ENCODE measurements around the gene NACC1. TPM values are rescaled to one million over a fixed set of nuclear protein-coding genes. Genes with fewer than 3 reads are reported as not detected.

Gene NACC1
- total and polyA plus RNA-seq, 4 donors, result 0.86 to 24.7 (median 17.7) TPM

GRCh38 chr19:13122980-13123957 lies 5.2 kb downstream of the NACC1 start:
- WGBS, result 96% methylated on average over 20 of the region's 20 CpGs
- no peak for TF ChIP-seq MAX (IDR thresholded peaks at IDR 0.05)
- no peak for DNase-seq (ENCODE audit: low spot score)

GRCh38 chr19:13127051-13127450 lies 9.0 kb downstream of the NACC1 start:
- Histone ChIP-seq H3K27ac (ENCODE audit: low read depth in 1 of 2, low read length in 2 of 2) (no peak overlapping the region), H3K36me3 (ENCODE audit: control insufficient read depth in 4 of 4, insufficient read depth in 3 of 4, low read depth in 1 of 4, low read length in 3 of 4) (peaks cover 0 to 6% (median 0%) of the 10 kb centered on the region in 4 donors), H3K4me1 (ENCODE audit: control insufficient read depth in 4 of 4, insufficient read depth in 4 of 4, low read length in 3 of 4) (peaks cover 5 to 16% (median 11%) of the 10 kb centered on the region in 4 donors), H3K27me3 (ENCODE audit: control insufficient read depth in 4 of 4, insufficient read depth in 4 of 4, low read length in 3 of 4) (no peaks in the 10 kb centered on the region), H3K9ac (ENCODE audit: low read depth in 1 of 2, low read length in 2 of 2) (no peak overlapping the region), H3K9me3 (ENCODE audit: control insufficient read depth in 4 of 4, low read length in 3 of 4) (no peaks in the 10 kb centered on the region), H3K4me3 (ENCODE audit: low read depth in 1 of 3, low read length in 3 of 3) (no peak overlapping the region)
- TF ChIP-seq YY1 (IDR thresholded peaks at IDR 0.05) (no peak), FOXA2 (IDR thresholded peaks at IDR 0.05) (no peak), MAX (IDR thresholded peaks at IDR 0.05) (no peak)
- WGBS, result 93% methylated on average over 9 of the region's 9 CpGs
- no peak for DNase-seq (ENCODE audit: low spot score)

More at GRCh38 chr19:13122980-13123957, 5.2 kb downstream of the NACC1 start:
- no peak overlapping the region for H3K27ac ChIP-seq (ENCODE audit: low read depth in 1 of 2, low read length in 2 of 2)
- H3K36me3 ChIP-seq (ENCODE audit: control insufficient read depth in 4 of 4, insufficient read depth in 3 of 4, low read depth in 1 of 4, low read length in 3 of 4), result peaks cover 0 to 8% (median 0%) of the 10 kb centered on the region in 4 donors
- no peaks in the 10 kb centered on the region for H3K27me3 ChIP-seq (ENCODE audit: control insufficient read depth in 4 of 4, insufficient read depth in 4 of 4, low read length in 3 of 4)
- H3K9ac ChIP-seq (ENCODE audit: low read depth in 1 of 2, low read length in 2 of 2), result no peak overlapping the region
- no peak overlapping the region for H3K4me3 ChIP-seq (ENCODE audit: low read depth in 1 of 3, low read length in 3 of 3)
- peaks cover 9 to 22% (median 15%) of the 10 kb centered on the region in 4 donors for H3K4me1 ChIP-seq (ENCODE audit: control insufficient read depth in 4 of 4, insufficient read depth in 4 of 4, low read length in 3 of 4)
- no peaks in the 10 kb centered on the region for H3K9me3 ChIP-seq (ENCODE audit: control insufficient read depth in 4 of 4, low read length in 3 of 4)

GRCh38 chr19:13127811-13128575 lies 9.9 kb downstream of the NACC1 start:
- peak overlapping the region in 1 of 2 donors; percentile 52 for H3K27ac ChIP-seq (ENCODE audit: low read depth in 1 of 2, low read length in 2 of 2)

GRCh38 chr19:13128583-13128982 lies 10.5 kb downstream of the NACC1 start:
- H3K27ac ChIP-seq (ENCODE audit: low read depth in 1 of 2, low read length in 2 of 2), result peak overlapping the region; percentile 6 to 52
- WGBS, result 33% methylated on average over 1 of the region's 1 CpG
- H3K27me3 ChIP-seq (ENCODE audit: control insufficient read depth in 4 of 4, insufficient read depth in 4 of 4, low read length in 3 of 4), result no peaks in the 10 kb centered on the region
- H3K36me3 ChIP-seq (ENCODE audit: control insufficient read depth in 4 of 4, insufficient read depth in 3 of 4, low read depth in 1 of 4, low read length in 3 of 4), result peaks cover 0 to 6% (median 0%) of the 10 kb centered on the region in 4 donors
- no peak for DNase-seq (ENCODE audit: low spot score)
- H3K9me3 ChIP-seq (ENCODE audit: control insufficient read depth in 4 of 4, low read length in 3 of 4), result no peaks in the 10 kb centered on the region
- H3K4me1 ChIP-seq (ENCODE audit: control insufficient read depth in 4 of 4, insufficient read depth in 4 of 4, low read length in 3 of 4), result peaks cover 5 to 16% (median 11%) of the 10 kb centered on the region in 4 donors
- no peak overlapping the region for H3K4me3 ChIP-seq (ENCODE audit: low read depth in 1 of 3, low read length in 3 of 3)
- H3K9ac ChIP-seq (ENCODE audit: low read depth in 1 of 2, low read length in 2 of 2), result no peak overlapping the region
- TF ChIP-seq CTCF (IDR thresholded peaks at IDR 0.05; ENCODE audit: low read depth, low read length, missing input control) (no peak), SP1 (IDR thresholded peaks at IDR 0.05) (peak; percentile 83), RXRA (IDR thresholded peaks at IDR 0.05) (peak; percentile 88 to 89), TAF1 (conservative IDR thresholded peaks at IDR 0.05) (no peak), FOXA1 (IDR thresholded peaks at IDR 0.05) (no peak), HNF4A (conservative IDR thresholded peaks at IDR 0.05) (peak; percentile 88 to 90), ZBTB33 (IDR thresholded peaks at IDR 0.05) (no peak), HNF4G (IDR thresholded peaks at IDR 0.05) (no peak), FOXA2 (IDR thresholded peaks at IDR 0.05) (no peak), JUND (IDR thresholded peaks at IDR 0.05) (peak in 1 of 2 donors; percentile 55), YY1 (IDR thresholded peaks at IDR 0.05) (peak; percentile 77)

More at GRCh38 chr19:13127811-13128575, 9.9 kb downstream of the NACC1 start:
- H3K4me3 ChIP-seq (ENCODE audit: low read depth in 1 of 3, low read length in 3 of 3), result no peak overlapping the region
- H3K9ac ChIP-seq (ENCODE audit: low read depth in 1 of 2, low read length in 2 of 2), result no peak overlapping the region
- no peak for DNase-seq (ENCODE audit: low spot score)
- TF ChIP-seq RXRA (IDR thresholded peaks at IDR 0.05), result no peak
- no peak for TF ChIP-seq GABPA (IDR thresholded peaks at IDR 0.05 in 1 of 2, conservative IDR thresholded peaks at IDR 0.05 in 1 of 2)
- no peak for TF ChIP-seq RAD21 (IDR thresholded peaks at IDR 0.05)
- no peak for TF ChIP-seq FOXA2 (IDR thresholded peaks at IDR 0.05)
- TF ChIP-seq SP1 (IDR thresholded peaks at IDR 0.05), result no peak
- TF ChIP-seq MAX (IDR thresholded peaks at IDR 0.05), result no peak
- H3K4me1 ChIP-seq (ENCODE audit: control insufficient read depth in 4 of 4, insufficient read depth in 4 of 4, low read length in 3 of 4), result peaks cover 5 to 16% (median 11%) of the 10 kb centered on the region in 4 donors
- peaks cover 0 to 6% (median 0%) of the 10 kb centered on the region in 4 donors for H3K36me3 ChIP-seq (ENCODE audit: control insufficient read depth in 4 of 4, insufficient read depth in 3 of 4, low read depth in 1 of 4, low read length in 3 of 4)
- WGBS, result 90% methylated on average over 6 of the region's 6 CpGs
- no peaks in the 10 kb centered on the region for H3K27me3 ChIP-seq (ENCODE audit: control insufficient read depth in 4 of 4, insufficient read depth in 4 of 4, low read length in 3 of 4)
- H3K9me3 ChIP-seq (ENCODE audit: control insufficient read depth in 4 of 4, low read length in 3 of 4), result no peaks in the 10 kb centered on the region
